Activated T-cell treated with anti-CD3 and anti-CD28 coated beads, Interleukin-2, amount 50 U/mL, for 48 hours (primary cell): ENCODE data around the gene GDI1.

ENCODE experiments used
- DNase-seq, 2 experiments: peaks; one replicate each; pipeline ENCODE4 v3.0.0-alpha.2; 2020

Gene GDI1

GRCh38 chrX:154484255-154485149, 47.5 kb downstream of the GDI1 start:
- no peak for DNase-seq

GRCh38 chrX:154485150-154486051, 48.4 kb downstream of the GDI1 start:
- no peak for DNase-seq

- DNase-seq = peak; percentile 49 to 63
Observed at GRCh38 chrX:154486052-154486395, 49.1 kb downstream of the GDI1 start.

GRCh38 chrX:154486396-154487207, 49.6 kb downstream of the GDI1 start, which contains the start of gene UBL4A:
Gene UBL4A, minus strand, starts transcription at chrX:154486615. Its CDS starts 31 bp downstream, at chrX:154486584.
- peak; percentile 65 to 75 for DNase-seq

GRCh38 chrX:154487518-154488290, 50.8 kb downstream of the GDI1 start:
- DNase-seq = no peak

- DNase-seq = no peak
Observed at GRCh38 chrX:154488336-154489075, 51.6 kb downstream of the GDI1 start.

- no peak for DNase-seq
Observed at GRCh38 chrX:154489182-154489581, 52.2 kb downstream of the GDI1 start.

- DNase-seq = peak in 1 of 2 experiments; percentile 54
Observed at GRCh38 chrX:154490021-154490413, 53.1 kb downstream of the GDI1 start.

- peak; percentile 88 to 92 for DNase-seq
Observed at GRCh38 chrX:154490414-154491083, 53.6 kb downstream of the GDI1 start, which contains the start of gene SLC10A3. Gene SLC10A3, minus strand, starts transcription at chrX:154490629. Its CDS starts 1,689 bp downstream, at chrX:154488940.
